Stimulated activated CD8-positive, alpha-beta memory T cell treated with anti-CD3 and anti-CD28 coated beads, Interleukin-12 subunit alpha, Interleukin-12 subunit beta, amount 100 ng/mL, for 24 hours (primary cell): ENCODE data around the gene PDE3A.

Experiments used
- DNase-seq: peaks from one replicate; pipeline ENCODE4 v3.0.0-alpha.2; 2020; ENCODE audit errors: extremely low read depth

Gene PDE3A

GRCh38 chr12:20424841-20425240 is 56.5 kb downstream of the PDE3A start:
- DNase-seq, result no peak

GRCh38 chr12:20426191-20426590 is 57.9 kb downstream of the PDE3A start:
- DNase-seq, result no peak

- no peak for DNase-seq
Measured at GRCh38 chr12:20426957-20427356, 58.6 kb downstream of the PDE3A start.

- DNase-seq, result no peak
Measured at GRCh38 chr12:20429852-20430251, 61.5 kb downstream of the PDE3A start.

- no peak for DNase-seq
Measured at GRCh38 chr12:20432290-20432689, 64.0 kb downstream of the PDE3A start.

- no peak for DNase-seq
Measured at GRCh38 chr12:20434996-20435395, 66.7 kb downstream of the PDE3A start.

- DNase-seq, result no peak
Measured at GRCh38 chr12:20436316-20436715, 68.0 kb downstream of the PDE3A start.

- no peak for DNase-seq
Measured at GRCh38 chr12:20438299-20438779, 70.0 kb downstream of the PDE3A start.

GRCh38 chr12:20439626-20440025 is 71.3 kb downstream of the PDE3A start:
- no peak for DNase-seq

- DNase-seq, result no peak
Measured at GRCh38 chr12:20440408-20440807, 72.1 kb downstream of the PDE3A start.

GRCh38 chr12:20442322-20442721 is 74.0 kb downstream of the PDE3A start:
- DNase-seq, result no peak

GRCh38 chr12:20443255-20443654 is 74.9 kb downstream of the PDE3A start:
- DNase-seq, result no peak

GRCh38 chr12:20443792-20444191 is 75.5 kb downstream of the PDE3A start:
- DNase-seq, result no peak

GRCh38 chr12:20444595-20445170 is 76.3 kb downstream of the PDE3A start:
- no peak for DNase-seq

- no peak for DNase-seq
Measured at GRCh38 chr12:20445687-20446086, 77.3 kb downstream of the PDE3A start.

GRCh38 chr12:20446836-20447235 is 78.5 kb downstream of the PDE3A start:
- DNase-seq, result no peak

GRCh38 chr12:20448781-20449180 is 80.4 kb downstream of the PDE3A start:
- DNase-seq, result no peak

GRCh38 chr12:20450591-20451180 is 82.3 kb downstream of the PDE3A start:
- DNase-seq, result no peak

GRCh38 chr12:20451761-20452160 is 83.4 kb downstream of the PDE3A start:
- DNase-seq, result no peak

GRCh38 chr12:20452496-20453010 is 84.2 kb downstream of the PDE3A start:
- DNase-seq, result no peak

- no peak for DNase-seq
Measured at GRCh38 chr12:20453756-20454310, 85.5 kb downstream of the PDE3A start.

GRCh38 chr12:20455001-20455706 is 86.8 kb downstream of the PDE3A start:
- no peak for DNase-seq

- DNase-seq, result no peak
Measured at GRCh38 chr12:20457582-20457981, 89.2 kb downstream of the PDE3A start.
